Fibroblast of mammary gland (primary cell): ENCODE measurements around the gene CGREF1.

Experiments
- DNase-seq: peaks from one replicate; pipeline ENCODE4 v3.0.0-alpha.2; 2010; ENCODE audit warnings: low read depth
- H3K4me3 ChIP-seq: 2 replicates; pipeline ENCODE4 v1.5.1; 2011; ENCODE audit warnings: low read depth, mild to moderate bottlenecking, low read length, moderate library complexity; ENCODE audit not compliant: control insufficient read depth
- CTCF ChIP-seq: conservative IDR thresholded peaks from 2 replicates; pipeline ENCODE4 v1.5.1; 2011; ENCODE audit warnings: low read depth, low read length, inconsistent platforms; ENCODE audit not compliant: control insufficient read depth, insufficient read depth

The CGREF1 gene

GRCh38 chr2:27130396-27130795, 11.5 kb upstream of the CGREF1 start:
- no peak overlapping the region for H3K4me3 ChIP-seq
- DNase-seq: no peak
- TF ChIP-seq CTCF: no peak

DNA sequence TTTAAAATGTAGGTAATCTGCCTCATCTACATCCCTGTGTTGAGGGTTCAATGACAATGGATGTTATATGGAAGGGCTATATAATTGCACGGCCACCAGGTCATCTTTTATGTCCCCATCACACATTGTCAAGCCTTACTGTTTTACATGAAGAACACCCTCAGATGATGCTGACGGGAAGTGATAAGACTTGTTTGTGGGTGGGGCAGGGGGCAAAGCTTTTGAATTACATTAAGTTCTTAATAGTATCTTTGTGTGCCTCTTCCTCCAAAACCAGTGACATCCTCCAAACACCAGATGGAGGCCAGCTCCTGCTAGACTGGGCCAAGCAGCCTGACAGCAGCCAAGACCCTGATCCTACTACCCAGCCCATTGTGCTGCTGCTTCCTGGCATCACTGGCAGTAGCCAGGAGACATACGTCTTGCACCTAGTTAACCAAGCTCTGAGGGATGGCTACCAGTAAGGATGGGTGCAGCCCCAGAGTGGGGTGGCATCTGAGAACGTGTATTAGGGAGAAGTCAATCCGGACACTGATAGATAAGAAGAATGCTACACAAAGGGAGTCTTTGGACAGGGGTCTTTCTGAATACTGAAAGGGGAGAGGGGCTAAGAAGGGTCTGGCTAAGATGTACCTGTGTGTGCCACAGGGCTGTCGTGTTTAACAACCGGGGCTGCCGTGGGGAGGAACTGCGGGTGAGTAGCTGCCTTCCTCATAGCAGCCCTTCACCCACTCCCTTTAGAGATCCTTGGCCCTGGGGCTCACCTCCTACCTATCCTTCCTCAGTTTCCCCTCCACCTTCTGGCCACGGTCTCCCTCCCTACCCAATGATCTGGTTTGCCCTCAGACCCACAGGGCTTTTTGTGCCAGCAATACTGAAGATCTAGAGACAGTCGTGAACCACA, 10.0 kb upstream of the CGREF1 start:
- H3K4me3 ChIP-seq: no peak overlapping the region
- no peak for TF ChIP-seq CTCF
- no peak for DNase-seq

DNA sequence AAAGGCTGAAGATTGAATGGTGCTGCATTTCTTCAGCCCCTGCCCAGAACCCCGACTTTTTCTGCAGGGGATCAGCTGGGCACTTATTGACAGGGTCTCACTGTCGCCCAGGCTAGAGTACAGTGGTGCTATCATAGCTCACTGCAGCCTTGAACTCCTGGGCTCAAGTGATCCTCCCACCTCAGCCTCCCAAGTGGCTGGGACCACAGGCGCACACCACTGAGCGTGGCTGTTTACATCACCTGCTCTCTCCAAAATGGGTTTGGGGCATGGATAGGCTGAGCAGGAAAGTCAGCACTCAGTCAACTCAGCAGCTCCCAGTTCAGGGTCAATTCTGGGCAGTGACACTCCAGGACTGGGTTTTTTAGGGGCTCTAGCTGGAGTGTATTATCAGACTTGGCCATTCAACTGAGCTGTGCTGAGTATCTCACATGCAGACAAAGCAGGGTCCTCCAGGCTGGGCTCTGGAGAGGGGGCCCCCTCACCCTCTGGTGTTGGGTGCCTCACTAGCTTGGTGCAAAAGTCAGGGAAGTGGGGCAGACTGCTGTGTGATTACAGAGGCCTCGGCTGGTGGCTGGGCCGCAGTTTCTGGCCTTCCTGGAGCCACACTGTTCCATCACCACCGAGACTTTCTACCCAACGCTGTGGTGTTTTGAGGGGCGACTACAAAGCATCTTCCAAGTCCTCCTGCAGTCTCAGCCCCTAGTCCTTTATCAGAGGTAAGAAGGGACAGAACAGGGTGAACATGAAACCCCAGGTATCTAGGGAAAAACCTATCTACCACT, 9.1 kb upstream of the CGREF1 start:
- H3K4me3 ChIP-seq: no peak overlapping the region
- TF ChIP-seq CTCF: no peak
- no peak for DNase-seq

GRCh38 chr2:27126252-27126710, 7.4 kb upstream of the CGREF1 start:
- no peak for TF ChIP-seq CTCF
- no peak for DNase-seq

GRCh38 chr2:27125104-27125503, 6.2 kb upstream of the CGREF1 start:
- DNase-seq: no peak
- H3K4me3 ChIP-seq: no peak overlapping the region
- TF ChIP-seq CTCF: no peak

More at GRCh38 chr2:27126252-27126710, 7.4 kb upstream of the CGREF1 start:
- H3K4me3 ChIP-seq: no peak overlapping the region

GRCh38 chr2:27123302-27124150, 4.6 kb upstream of the CGREF1 start, which contains the start of gene ABHD1:
ABHD1 (plus strand) TSS chr2:27123815; CDS start chr2:27123949, 134 bp downstream.
- peak within 1 kb of the TSS; percentile 57 for H3K4me3 ChIP-seq
- DNase-seq: no peak
- no peak for TF ChIP-seq CTCF
